ENCODE data around the gene POP4. TPM values are rescaled to one million over a fixed set of nuclear protein-coding genes. Genes with fewer than 3 reads are reported as not detected.

POP4 gene
- total and polyA plus RNA-seq, 9 of the 15 experiments (the other 6 are each of a cell fraction or from before 2014, with no cell fraction given), result 42.1 to 128 (median 99.0) TPM

DNA sequence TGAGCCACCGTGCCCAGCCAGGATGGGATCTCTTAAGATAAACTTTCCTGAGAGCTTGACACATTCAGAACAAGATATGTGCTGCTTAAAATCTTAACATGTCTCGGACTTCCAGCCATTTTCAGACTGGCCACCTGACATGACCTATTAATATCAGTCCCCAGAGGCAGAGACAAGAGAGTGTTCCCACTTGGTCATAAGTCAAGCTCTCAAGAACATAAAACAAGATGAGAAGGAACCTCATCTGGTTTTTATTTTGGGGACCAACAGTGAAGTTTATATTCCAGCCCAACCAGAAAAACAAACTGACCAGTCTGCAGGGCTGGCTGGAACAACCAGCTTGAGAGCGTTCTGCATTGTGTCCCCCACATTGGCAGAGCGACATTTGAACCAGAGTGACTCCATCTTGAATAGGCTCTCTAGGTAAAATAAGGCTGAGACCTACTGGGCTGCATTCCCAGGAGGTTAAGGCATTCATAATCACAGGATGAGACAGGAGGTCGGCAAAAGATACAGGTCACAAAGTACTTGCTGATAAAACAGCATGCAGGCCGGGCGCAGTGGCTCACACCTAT, 37.4 kb downstream of the POP4 start (continued):
- TF ChIP-seq, protein P1, sequence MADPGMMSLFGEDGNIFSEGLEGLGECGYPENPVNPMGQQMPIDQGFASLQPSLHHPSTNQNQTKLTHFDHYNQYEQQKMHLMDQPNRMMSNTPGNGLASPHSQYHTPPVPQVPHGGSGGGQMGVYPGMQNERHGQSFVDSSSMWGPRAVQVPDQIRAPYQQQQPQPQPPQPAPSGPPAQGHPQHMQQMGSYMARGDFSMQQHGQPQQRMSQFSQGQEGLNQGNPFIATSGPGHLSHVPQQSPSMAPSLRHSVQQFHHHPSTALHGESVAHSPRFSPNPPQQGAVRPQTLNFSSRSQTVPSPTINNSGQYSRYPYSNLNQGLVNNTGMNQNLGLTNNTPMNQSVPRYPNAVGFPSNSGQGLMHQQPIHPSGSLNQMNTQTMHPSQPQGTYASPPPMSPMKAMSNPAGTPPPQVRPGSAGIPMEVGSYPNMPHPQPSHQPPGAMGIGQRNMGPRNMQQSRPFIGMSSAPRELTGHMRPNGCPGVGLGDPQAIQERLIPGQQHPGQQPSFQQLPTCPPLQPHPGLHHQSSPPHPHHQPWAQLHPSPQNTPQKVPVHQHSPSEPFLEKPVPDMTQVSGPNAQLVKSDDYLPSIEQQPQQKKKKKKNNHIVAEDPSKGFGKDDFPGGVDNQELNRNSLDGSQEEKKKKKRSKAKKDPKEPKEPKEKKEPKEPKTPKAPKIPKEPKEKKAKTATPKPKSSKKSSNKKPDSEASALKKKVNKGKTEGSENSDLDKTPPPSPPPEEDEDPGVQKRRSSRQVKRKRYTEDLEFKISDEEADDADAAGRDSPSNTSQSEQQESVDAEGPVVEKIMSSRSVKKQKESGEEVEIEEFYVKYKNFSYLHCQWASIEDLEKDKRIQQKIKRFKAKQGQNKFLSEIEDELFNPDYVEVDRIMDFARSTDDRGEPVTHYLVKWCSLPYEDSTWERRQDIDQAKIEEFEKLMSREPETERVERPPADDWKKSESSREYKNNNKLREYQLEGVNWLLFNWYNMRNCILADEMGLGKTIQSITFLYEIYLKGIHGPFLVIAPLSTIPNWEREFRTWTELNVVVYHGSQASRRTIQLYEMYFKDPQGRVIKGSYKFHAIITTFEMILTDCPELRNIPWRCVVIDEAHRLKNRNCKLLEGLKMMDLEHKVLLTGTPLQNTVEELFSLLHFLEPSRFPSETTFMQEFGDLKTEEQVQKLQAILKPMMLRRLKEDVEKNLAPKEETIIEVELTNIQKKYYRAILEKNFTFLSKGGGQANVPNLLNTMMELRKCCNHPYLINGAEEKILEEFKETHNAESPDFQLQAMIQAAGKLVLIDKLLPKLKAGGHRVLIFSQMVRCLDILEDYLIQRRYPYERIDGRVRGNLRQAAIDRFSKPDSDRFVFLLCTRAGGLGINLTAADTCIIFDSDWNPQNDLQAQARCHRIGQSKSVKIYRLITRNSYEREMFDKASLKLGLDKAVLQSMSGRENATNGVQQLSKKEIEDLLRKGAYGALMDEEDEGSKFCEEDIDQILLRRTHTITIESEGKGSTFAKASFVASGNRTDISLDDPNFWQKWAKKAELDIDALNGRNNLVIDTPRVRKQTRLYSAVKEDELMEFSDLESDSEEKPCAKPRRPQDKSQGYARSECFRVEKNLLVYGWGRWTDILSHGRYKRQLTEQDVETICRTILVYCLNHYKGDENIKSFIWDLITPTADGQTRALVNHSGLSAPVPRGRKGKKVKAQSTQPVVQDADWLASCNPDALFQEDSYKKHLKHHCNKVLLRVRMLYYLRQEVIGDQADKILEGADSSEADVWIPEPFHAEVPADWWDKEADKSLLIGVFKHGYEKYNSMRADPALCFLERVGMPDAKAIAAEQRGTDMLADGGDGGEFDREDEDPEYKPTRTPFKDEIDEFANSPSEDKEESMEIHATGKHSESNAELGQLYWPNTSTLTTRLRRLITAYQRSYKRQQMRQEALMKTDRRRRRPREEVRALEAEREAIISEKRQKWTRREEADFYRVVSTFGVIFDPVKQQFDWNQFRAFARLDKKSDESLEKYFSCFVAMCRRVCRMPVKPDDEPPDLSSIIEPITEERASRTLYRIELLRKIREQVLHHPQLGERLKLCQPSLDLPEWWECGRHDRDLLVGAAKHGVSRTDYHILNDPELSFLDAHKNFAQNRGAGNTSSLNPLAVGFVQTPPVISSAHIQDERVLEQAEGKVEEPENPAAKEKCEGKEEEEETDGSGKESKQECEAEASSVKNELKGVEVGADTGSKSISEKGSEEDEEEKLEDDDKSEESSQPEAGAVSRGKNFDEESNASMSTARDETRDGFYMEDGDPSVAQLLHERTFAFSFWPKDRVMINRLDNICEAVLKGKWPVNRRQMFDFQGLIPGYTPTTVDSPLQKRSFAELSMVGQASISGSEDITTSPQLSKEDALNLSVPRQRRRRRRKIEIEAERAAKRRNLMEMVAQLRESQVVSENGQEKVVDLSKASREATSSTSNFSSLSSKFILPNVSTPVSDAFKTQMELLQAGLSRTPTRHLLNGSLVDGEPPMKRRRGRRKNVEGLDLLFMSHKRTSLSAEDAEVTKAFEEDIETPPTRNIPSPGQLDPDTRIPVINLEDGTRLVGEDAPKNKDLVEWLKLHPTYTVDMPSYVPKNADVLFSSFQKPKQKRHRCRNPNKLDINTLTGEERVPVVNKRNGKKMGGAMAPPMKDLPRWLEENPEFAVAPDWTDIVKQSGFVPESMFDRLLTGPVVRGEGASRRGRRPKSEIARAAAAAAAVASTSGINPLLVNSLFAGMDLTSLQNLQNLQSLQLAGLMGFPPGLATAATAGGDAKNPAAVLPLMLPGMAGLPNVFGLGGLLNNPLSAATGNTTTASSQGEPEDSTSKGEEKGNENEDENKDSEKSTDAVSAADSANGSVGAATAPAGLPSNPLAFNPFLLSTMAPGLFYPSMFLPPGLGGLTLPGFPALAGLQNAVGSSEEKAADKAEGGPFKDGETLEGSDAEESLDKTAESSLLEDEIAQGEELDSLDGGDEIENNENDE (IDR thresholded peaks at IDR 0.05; ENCODE audit: low read depth, low read length), result no peak
- no peak for TF ChIP-seq KDM5B (IDR thresholded peaks at IDR 0.05; ENCODE audit: insufficient replicate concordance, low read depth, low read length)
- TF ChIP-seq ZKSCAN8 (CRISPR knock-in tag; IDR thresholded peaks at IDR 0.05), result peak; percentile 47; the same call in 1 of the 2 replicates
- TF ChIP-seq, protein P2, sequence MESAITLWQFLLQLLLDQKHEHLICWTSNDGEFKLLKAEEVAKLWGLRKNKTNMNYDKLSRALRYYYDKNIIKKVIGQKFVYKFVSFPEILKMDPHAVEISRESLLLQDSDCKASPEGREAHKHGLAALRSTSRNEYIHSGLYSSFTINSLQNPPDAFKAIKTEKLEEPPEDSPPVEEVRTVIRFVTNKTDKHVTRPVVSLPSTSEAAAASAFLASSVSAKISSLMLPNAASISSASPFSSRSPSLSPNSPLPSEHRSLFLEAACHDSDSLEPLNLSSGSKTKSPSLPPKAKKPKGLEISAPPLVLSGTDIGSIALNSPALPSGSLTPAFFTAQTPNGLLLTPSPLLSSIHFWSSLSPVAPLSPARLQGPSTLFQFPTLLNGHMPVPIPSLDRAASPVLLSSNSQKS (CRISPR knock-in tag; IDR thresholded peaks at IDR 0.05), result no peak
- TF ChIP-seq NFIX (CRISPR knock-in tag; IDR thresholded peaks at IDR 0.05; ENCODE audit: low read depth), result no peak
- TF ChIP-seq ZNF239 (CRISPR knock-in tag; IDR thresholded peaks at IDR 0.05), result peak; percentile 71
- TF ChIP-seq ELF2 (CRISPR knock-in tag; IDR thresholded peaks at IDR 0.05), result peak; percentile 54; the same call in 1 of the 2 replicates
- no peak for TF ChIP-seq POLR2B (IDR thresholded peaks at IDR 0.05; ENCODE audit: low read depth, partially characterized antibody)
- TF ChIP-seq CREB1 (IDR thresholded peaks at IDR 0.05), result no peak
- no peak for TF ChIP-seq CREB1 (CRISPR knock-in tag; IDR thresholded peaks at IDR 0.05)
- TF ChIP-seq, protein P3, sequence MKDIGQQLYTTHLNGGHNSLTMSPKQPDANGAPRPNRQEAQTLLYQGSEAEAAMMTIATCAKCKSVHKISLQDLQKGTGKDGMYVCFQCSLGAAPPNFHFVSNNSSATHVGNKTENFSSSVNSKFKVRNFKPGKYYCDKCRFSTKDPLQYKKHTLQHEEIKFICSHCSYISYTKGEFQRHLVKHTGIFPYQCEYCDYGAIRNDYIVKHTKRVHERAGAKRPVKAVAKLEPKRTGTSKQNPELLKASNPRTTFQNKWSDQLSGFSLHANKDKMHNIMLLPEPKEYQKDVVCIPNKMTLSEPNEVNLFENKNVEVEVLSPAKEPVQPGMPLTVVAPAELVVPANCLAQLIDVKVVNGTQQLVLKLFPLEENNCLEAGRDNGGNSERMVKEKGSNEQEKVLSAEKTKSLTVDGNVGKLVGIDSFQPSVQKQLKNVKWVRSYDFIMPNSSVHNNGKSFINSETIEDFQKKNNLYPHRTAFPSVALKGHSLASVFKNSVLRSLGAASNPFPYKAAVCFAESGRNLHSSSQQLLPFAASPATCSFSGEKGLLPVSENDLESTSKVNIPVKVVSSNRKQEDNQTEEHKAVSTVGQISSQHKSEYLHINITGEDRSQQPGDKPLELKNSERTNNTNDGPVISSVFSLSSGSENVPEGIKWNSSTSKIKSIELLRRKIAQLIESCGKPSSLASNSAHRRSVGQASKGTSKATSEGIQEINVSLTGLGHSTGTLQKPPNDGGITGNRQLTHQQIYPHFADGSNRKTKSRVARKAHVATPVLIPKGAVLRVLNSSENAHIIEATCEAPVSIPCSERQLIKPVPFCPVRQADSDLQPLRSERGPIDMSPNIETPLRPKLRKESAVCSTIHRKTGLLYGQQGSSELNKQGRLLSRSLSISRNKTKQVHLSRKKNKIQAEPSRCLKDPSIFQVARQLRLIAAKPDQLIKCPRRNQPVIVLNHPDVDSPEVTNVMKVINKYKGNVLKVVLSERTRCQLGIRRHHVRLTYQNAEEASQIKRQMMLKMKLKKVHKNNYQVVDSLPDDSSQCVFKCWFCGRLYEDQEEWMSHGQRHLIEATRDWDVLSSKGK (CRISPR knock-in tag; IDR thresholded peaks at IDR 0.05), result no peak
- TF ChIP-seq TCF7 (IDR thresholded peaks at IDR 0.05; ENCODE audit: borderline replicate concordance), result no peak

Measured in K562 (cell line).